Activated T-cell treated with anti-CD3 and anti-CD28 coated beads, Interleukin-2, amount 50 U/mL, for 72 hours (primary cell): Measurements from ENCODE around the gene RPTOR. TPM values are rescaled to one million over a fixed set of nuclear protein-coding genes. Genes with fewer than 3 reads are reported as not detected.

Experiments used
- ATAC-seq, 2 donors: fragments of 150-1000 bp; cut with Tn5 transposase; replicated peaks in 1 of 2; 2 replicates each; pipeline ENCODE4 v1.10.0; 2021; ENCODE audit warnings: moderate library complexity in 2 of 2, mild to moderate bottlenecking in 1 of 2
- DNase-seq, 2 donors: peaks; one replicate each; pipeline ENCODE4 v3.0.0; 2021 to 2022; ENCODE audit warnings: mixed read lengths in 1 of 2
- H3K27ac Mint-ChIP-seq: one replicate; pipeline ENCODE4 v1.8.0; 2022; ENCODE audit warnings: mild to moderate bottlenecking, moderate library complexity, mixed read lengths
- H3K27me3 Mint-ChIP-seq: one replicate; pipeline ENCODE4 v1.8.0; 2022; ENCODE audit warnings: low read depth, mixed read lengths
- H3K36me3 Mint-ChIP-seq, 2 donors: one replicate each; pipeline ENCODE4 v1.8.0; 2022; ENCODE audit warnings: mixed read lengths in 2 of 2, mild to moderate bottlenecking in 1 of 2; ENCODE audit not compliant: insufficient read depth in 2 of 2
- H3K4me1 Mint-ChIP-seq: one replicate; pipeline ENCODE4 v1.8.0; 2022; ENCODE audit warnings: low read depth, mixed read lengths
- H3K4me3 Mint-ChIP-seq, 2 donors: one replicate each; pipeline ENCODE4 v1.8.0; 2022; ENCODE audit warnings: mild to moderate bottlenecking in 2 of 2, mixed read lengths in 2 of 2, moderate library complexity in 2 of 2
- H3K9me3 Mint-ChIP-seq, 2 donors: one replicate each; pipeline ENCODE4 v1.8.0; 2022; ENCODE audit warnings: mixed read lengths in 2 of 2
- total RNA-seq, 2 donors: library from RNA; stranded (reverse); gene quantifications; one replicate each; pipeline ENCODE4 v1.2.3, GENCODE V29; 2022

Gene RPTOR
- total RNA-seq, 2 donors from 2014 or later, result 50.8 to 62.0 TPM

DNA sequence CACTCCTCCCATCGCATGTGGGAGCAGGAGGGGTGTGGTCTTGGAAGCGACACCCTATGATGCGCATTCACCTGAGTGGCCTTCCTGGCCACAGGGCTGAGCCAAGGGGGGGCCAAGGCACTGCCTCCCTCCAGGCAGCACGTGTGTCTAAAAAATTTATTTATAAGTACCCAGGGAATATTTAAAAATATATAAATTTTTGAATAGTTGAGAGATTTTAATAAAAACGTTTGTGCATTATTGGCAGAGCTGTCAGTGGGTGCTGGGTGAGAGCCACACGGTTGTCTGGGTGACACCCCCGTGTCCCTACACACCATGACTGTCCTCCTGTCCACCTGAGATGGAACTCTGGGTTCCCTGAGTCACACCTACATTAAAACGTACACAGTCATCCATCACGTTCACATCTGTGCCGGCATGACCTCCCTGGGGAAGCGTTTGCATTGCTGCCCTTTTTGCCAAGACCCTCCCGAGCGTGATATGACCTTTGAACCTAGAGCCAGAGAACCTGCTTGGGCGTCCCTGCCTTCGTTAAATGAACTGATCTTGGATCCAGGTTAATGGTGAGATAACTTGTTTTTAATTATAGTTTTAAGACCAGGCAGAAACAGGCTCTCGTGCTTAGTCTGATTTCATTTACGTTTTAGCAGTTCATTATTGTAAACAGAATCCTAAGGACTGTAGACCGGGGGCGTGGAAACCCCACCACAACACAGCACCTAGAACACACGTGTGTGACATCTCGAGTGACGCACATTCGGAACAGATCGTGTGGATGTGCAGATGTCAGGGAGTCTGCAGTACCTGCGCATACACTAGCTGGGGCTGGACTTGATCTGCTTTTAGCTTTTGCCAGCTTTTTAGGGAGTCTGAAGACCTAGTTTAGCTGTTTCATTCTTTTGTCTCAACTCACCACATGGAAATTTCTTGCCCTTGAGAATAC lies 254.2 kb downstream of the RPTOR start:
- Mint-ChIP-seq H3K36me3 (peaks cover 2 to 18% of the 10 kb centered on the region in 2 donors), H3K4me1 (peaks cover 22% of the 10 kb centered on the region), H3K27ac (no peak overlapping the region), H3K4me3 (no peak overlapping the region), H3K9me3 (no peaks in the 10 kb centered on the region), H3K27me3 (no peaks in the 10 kb centered on the region)
- DNase-seq (no peak), ATAC-seq (no peak)

DNA sequence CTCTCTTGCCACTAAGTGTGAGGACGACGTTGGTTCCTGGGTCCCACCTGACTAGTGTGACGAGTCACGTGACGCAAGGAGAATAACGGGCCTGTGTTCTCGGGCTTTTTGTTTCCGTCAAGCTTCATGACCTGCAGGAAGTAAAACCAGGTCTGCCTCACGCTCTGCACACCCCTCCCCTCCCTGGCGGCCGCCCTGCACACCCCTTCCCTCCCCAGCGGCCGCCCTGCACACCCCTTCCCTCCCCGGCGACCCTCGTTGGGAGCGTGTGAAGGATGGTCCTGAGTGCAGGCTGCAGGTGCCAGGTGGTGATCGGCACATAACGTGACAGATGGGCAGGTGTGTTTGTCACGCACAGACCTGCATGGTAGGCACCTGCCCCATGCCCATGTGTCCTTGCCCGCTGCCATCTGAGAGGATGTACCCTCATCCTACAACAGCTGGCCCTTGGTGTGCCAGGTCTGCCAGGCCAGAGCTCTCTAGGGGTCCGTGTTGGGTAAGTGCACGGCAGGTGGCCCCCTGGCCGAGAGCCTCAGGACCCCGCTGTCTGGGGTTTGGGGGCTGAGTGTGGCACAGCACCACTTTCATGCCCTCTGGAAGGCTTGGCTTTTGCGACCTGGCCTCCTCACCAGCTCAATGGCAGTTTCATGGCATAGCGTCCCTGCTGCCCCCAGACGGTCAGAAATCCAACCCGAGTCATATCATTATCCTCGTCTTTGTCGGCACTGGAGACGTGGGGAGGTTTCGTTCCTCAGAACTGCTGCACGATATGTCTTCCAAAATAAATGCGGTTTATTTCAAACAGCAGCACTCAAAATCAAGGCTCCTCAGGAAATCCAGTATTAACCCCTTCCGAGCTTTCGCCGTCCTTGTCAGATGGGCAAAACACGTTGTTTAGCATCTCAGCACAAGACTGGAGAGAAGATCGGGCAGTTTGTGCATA lies 255.2 kb downstream of the RPTOR start:
- H3K9me3 Mint-ChIP-seq, result no peaks in the 10 kb centered on the region
- DNase-seq, result no peak
- H3K4me3 Mint-ChIP-seq, result no peak overlapping the region
- no peaks in the 10 kb centered on the region for H3K27me3 Mint-ChIP-seq
- peaks cover 2 to 15% of the 10 kb centered on the region in 2 donors for H3K36me3 Mint-ChIP-seq
- ATAC-seq, result no peak
- H3K4me1 Mint-ChIP-seq, result peaks cover 20% of the 10 kb centered on the region
- no peak overlapping the region for H3K27ac Mint-ChIP-seq

DNA sequence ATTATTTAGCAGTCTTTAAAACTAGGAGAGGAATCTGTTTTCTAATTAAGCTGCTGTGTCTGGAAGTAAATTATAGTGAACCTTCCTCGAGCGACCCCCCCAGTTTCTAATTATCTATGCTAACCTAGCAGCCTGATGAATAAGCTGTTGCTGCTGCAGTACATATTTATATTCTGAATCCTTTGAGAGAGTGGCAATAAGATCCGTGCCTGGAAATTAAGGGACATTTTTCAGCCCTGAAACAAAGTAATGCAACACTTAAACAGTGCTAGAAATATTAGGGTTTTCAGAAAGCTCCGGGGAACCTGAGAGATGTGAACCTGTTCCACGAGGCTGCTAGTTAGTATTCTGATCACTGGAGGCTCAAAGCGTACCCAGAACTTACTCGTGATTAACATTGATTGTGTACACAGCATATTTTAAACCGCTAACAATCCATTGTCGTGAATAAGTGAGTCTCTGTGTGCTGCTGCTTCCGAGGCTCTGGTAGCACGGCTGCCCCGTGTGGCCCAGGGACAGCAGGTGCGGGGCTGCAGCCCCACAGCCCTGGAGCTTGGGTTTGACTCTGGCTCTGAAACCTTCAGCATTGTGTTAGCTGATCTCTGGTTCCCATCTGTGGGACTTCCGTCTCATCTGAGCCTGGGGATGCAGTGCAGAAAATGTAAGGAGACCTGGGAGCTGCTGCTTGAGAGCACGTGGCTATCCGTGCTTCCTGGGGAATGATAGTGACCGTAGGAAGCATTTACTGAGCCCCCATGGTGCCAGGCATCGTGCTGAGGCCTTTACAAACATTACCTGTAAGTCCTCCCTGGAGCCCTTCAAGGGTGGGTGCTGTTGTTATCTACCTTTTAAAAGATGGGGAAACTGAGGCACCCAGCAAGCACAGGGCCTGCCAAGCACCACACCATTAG lies 256.1 kb downstream of the RPTOR start:
- H3K4me3 Mint-ChIP-seq, result no peak overlapping the region

DNA sequence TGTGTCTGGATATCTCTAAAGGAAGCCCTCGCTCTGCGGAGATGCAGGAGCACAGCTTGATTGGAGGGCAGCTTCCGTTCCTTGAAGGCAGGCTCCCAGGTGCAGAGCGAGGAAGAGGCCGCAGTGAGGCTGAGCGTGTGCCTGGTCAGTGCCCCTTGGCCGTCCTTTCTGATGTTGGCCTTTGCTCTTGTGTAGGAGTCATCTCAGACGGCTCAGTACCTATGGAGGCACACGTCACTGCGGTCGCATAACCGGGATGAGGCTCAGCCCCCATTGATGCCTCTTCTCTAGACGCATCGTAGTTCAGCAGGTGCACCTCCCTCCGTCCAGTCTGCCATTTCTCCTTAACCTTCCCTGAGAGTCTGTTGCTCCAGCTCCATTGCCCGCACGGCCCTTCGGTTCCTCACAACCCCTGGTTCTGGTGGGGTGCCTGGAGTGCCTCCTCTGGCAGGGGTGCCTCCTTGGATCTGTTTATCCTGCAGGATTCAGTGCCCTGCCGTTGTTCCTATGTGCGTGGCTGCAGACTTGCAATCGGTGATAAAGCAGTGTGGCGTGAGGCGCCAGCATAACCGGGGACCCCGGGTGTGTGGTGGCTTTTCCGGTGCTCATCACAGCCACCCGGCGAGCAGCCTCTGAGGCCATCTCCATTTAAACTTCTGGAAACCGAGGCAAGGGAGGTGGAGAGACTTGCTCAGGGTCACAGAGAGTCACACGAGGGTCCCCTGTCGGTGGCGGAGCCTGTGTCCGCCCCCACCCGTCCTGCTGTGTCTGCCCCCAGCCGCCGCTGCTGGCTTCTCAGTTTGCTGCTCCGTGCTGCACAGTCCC lies 258.2 kb downstream of the RPTOR start:
- peaks cover 5% of the 10 kb centered on the region for H3K4me1 Mint-ChIP-seq
- H3K27ac Mint-ChIP-seq, result no peak overlapping the region
- H3K4me3 Mint-ChIP-seq, result no peak overlapping the region
- no peak for ATAC-seq
- H3K36me3 Mint-ChIP-seq, result peaks cover 11 to 21% of the 10 kb centered on the region in 2 donors
- no peak for DNase-seq
- peaks cover 8 to 11% of the 10 kb centered on the region in 2 donors for H3K9me3 Mint-ChIP-seq
- H3K27me3 Mint-ChIP-seq, result no peaks in the 10 kb centered on the region

More for the DNA sequence above, 256.1 kb downstream of the RPTOR start:
- no peak overlapping the region for H3K27ac Mint-ChIP-seq
- peaks cover 16% of the 10 kb centered on the region for H3K4me1 Mint-ChIP-seq
- peaks cover 4 to 14% of the 10 kb centered on the region in 2 donors for H3K36me3 Mint-ChIP-seq
- DNase-seq (no peak), ATAC-seq (no peak)
- peaks cover 0 to 2% of the 10 kb centered on the region in 2 donors for H3K9me3 Mint-ChIP-seq
- no peaks in the 10 kb centered on the region for H3K27me3 Mint-ChIP-seq

DNA sequence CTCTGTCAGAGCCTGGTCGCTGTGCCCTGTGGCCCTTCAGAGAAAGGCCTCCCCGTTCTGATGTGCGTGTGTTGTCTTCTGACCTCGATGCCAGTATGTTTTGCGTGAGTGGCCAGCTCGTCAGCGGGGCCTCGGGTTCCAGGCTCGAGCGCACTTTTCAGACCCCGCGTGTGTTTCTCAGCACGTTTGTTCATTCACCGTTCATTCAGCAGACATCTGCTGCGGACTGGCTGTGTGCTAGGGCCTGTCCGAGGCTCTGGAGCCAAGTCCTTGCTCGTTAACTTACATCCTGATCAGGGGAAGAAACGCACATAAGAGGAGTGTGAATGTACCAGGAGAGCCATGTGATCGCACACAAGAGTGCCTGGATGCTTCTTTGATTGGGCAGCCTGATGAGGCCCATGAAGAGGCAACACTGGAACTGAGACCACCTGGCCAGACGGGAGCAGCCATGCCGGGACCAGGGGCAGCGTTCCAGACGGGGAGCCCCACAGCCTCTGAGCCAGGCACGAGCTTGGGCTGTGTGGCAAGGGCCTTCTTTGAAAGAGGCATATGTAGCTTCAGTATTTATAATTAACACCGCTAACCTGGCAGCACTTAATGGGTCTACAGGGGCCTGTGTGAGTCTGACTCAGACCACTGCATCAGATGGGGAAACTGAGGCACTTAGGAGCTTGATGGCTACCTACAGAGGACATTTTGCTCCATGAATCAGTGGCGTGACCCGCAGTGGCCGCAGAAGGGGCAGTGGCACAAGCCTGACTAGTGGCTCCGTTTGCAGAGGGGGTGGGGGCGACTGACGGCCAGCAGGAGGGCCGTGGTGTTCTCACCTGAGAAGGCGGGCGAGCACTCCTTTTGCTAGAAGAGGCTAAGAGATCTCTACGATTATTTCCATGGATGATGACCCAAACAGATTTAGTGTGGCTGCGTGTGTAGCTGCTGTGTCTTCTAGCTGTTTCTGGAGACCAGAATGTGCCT lies 259.1 kb downstream of the RPTOR start:
- Mint-ChIP-seq H3K4me3 (no peak overlapping the region), H3K27me3 (no peaks in the 10 kb centered on the region), H3K9me3 (peaks cover 8 to 11% of the 10 kb centered on the region in 2 donors), H3K4me1 (no peaks in the 10 kb centered on the region), H3K27ac (no peak overlapping the region), H3K36me3 (peaks cover 15 to 25% of the 10 kb centered on the region in 2 donors)
- ATAC-seq (no peak), DNase-seq (no peak)

DNA sequence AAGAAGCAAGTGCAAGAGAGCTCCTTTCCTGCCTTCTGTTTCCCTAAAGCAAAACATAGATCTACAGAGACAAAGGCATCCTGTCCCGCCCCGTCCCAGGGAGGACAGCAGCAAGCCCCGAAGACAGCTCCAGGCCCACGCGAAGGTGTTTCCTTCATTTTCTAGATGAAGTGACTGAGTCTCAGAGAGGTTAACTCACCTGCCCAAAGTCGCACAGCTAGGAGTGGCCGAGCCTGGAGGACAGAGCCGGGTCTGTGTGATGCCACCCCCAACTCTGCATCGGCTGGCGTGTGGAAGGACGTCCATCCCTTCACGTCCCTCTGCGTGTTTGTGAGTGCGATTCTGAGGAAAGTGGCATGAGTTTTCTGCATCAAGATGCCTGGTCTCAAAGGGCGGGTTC lies 259.8 kb downstream of the RPTOR start:
- H3K27ac Mint-ChIP-seq, result no peak overlapping the region
- no peaks in the 10 kb centered on the region for H3K27me3 Mint-ChIP-seq
- ATAC-seq (no peak), DNase-seq (no peak)
- H3K4me1 Mint-ChIP-seq, result no peaks in the 10 kb centered on the region
- no peak overlapping the region for H3K4me3 Mint-ChIP-seq
- peaks cover 8 to 11% of the 10 kb centered on the region in 2 donors for H3K9me3 Mint-ChIP-seq
- peaks cover 16 to 29% of the 10 kb centered on the region in 2 donors for H3K36me3 Mint-ChIP-seq

DNA sequence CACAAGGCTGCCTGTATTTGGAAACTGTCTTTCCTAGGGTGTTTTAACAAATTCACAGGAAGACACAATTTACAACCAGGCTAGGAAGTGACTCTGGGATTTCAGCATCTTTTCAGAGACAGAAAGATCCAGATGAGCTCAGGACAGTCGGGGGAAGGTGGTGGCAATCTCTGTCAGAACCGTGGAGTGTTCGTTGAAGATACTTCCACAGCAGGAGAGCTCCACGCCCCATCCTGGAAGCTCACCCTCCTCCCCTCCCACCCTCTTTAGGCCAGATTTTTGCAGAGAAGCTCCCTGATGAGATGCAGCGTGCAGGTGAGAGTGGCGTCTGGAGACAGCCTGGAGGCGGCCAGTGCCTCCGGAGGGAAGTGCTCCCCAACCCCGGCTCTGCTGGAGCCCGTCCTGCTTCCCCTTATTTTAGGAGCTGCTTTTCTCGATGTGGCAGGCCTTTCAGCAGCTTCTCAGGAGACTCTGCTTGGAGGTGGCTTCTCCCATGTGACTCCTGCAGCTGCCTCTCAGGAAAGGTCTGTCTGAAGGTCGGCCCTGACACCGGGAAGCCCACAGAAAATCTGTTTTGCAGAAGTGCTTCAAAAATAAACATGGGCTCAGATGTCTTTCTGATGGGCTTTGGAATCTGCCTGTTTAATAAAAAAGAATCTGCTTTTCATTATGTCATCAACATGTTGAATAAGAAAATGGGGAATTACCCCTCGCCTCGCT lies 260.6 kb downstream of the RPTOR start:
- peaks cover 16 to 29% of the 10 kb centered on the region in 2 donors for H3K36me3 Mint-ChIP-seq
- no peaks in the 10 kb centered on the region for H3K27me3 Mint-ChIP-seq
- H3K4me1 Mint-ChIP-seq, result no peaks in the 10 kb centered on the region

DNA sequence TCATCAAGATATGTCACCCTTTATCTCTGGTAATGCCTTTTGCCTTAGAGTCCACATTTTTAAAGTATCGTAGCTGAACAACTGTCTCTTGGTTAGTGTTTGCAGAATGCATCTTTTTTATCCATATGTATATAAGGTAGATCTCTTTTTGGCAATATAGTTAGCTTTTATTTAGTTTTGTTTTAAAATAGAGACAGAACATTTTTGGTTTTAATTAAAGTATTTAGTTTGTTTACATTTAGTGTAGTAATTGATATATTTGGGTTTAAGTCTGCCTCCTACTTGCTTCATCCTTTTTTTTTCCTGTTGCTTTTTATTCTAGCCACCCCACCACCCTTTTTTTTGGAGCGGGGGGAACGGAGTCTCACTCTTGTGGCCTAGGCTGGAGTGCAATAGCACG lies 262.4 kb downstream of the RPTOR start:
- DNase-seq (no peak), ATAC-seq (no peak)
- H3K36me3 Mint-ChIP-seq, result peaks cover 21 to 33% of the 10 kb centered on the region in 2 donors
- H3K27ac Mint-ChIP-seq, result no peak overlapping the region
- H3K4me3 Mint-ChIP-seq, result no peak overlapping the region
- no peaks in the 10 kb centered on the region for H3K27me3 Mint-ChIP-seq
- H3K4me1 Mint-ChIP-seq, result peaks cover 14% of the 10 kb centered on the region
- H3K9me3 Mint-ChIP-seq, result peaks cover 8 to 11% of the 10 kb centered on the region in 2 donors

More for the DNA sequence above, 260.6 kb downstream of the RPTOR start:
- Mint-ChIP-seq H3K4me3 (no peak overlapping the region), H3K27ac (no peak overlapping the region), H3K9me3 (peaks cover 8 to 11% of the 10 kb centered on the region in 2 donors)
- DNase-seq (no peak), ATAC-seq (no peak)

DNA sequence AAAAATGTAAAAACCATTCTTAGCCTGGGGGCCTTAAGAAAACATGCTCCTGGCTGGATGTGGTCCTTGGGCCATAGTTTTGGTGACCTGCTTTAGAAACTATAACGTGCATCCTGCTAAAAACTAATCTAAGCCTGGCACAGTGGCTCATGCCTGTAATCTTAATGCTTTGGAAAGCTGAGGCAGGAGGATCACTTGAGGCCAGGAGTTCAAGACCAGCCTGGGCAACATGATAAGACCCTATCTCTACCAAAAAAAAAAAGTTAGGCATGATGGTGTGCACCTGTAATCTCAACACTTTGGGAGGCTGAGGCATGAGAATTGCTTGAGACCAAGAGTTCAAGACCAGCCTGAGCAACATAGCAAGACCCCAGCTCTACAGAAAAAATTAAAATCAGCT lies 263.2 kb downstream of the RPTOR start:
- ATAC-seq (no peak), DNase-seq (no peak)
- Mint-ChIP-seq H3K27ac (no peak overlapping the region), H3K27me3 (no peaks in the 10 kb centered on the region), H3K9me3 (peaks cover 8 to 11% of the 10 kb centered on the region in 2 donors), H3K4me3 (no peak overlapping the region), H3K4me1 (peaks cover 22% of the 10 kb centered on the region), H3K36me3 (peaks cover 21 to 36% of the 10 kb centered on the region in 2 donors)
